ENCODE data around the gene NOTCH1. TPM values are rescaled to one million over a fixed set of nuclear protein-coding genes. Genes with fewer than 3 reads are reported as not detected.

Gene NOTCH1
- total RNA-seq, 1 donor from 2014 or later, result 34.1 TPM

DNA sequence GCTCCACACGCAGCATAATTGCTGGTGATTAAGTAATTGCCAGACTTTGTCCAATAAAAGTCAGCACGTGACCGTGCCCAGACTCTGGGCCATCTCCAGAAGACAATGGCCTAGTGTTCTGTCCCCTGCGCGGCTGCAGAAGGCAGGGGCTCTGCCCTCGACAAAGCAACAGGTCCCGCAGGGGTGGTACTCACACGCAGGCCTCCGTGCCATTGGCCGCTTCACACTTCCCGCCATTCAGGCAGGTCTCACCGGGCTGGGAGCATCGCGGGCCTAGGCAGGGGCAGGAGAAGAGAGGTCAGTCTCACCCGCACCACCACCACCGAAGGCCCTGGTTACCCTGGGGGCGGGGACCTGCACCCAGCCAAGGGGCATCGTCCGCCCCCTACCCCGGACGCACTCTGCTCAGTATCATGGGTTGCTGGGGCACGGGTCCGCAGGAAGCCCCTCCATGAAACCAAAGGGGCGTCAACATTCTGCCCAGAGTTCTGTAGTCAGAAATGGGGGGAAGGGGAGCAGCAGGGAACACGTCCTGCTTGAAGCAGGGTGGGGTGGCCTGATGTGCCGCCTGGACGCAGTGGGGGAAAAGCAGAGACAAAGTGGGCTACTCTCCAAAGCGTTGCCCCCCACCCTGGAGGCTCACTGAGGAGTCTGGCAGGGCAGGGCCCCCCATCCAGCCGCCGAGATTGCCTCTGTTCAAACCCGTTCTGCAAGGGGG, 1.9 kb downstream of the NOTCH1 start:
- H3K9me3 Mint-ChIP-seq (ENCODE audit: unreplicated experiment), result no peaks in the 10 kb centered on the region
- H3K27me3 ChIP-seq (ENCODE audit: insufficient read depth, low read length), result no peaks in the 10 kb centered on the region

DNA sequence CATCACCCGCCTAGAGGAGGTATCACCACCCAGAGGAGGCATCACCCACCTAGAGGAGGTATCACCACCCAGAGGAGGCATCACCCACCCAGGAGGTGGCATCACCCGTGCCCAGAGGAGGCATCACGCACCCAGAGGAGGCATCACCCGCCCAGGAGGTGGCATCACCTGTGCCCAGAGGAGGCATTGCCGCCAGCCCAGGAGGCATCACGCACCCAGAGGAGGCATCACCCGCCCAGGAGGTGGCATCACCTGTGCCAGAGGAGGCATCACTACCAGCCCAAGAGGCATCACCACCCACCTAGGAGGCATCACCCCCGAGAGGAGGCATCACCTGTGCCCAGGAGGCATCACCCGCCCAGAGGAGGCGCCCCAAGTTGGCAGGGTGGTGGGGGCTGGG, 2.6 kb downstream of the NOTCH1 start:
- Mint-ChIP-seq H3K4me1 (ENCODE audit: low read depth, unreplicated experiment) (no peaks in the 10 kb centered on the region), H3K36me3 (ENCODE audit: low read depth, unreplicated experiment) (peaks cover 8% of the 10 kb centered on the region), H3K27me3 (ENCODE audit: low read depth, unreplicated experiment) (no peaks in the 10 kb centered on the region), H3K9me3 (ENCODE audit: unreplicated experiment) (no peaks in the 10 kb centered on the region), H3K27ac (ENCODE audit: unreplicated experiment) (peak overlapping the region; percentile 18), H3K4me3 (ENCODE audit: unreplicated experiment) (peak overlapping the region; percentile 90)
- no peaks in the 10 kb centered on the region for H3K9me3 ChIP-seq (ENCODE audit: insufficient read depth, low read depth, low read length)
- DNase-seq (ENCODE audit: low read depth) (no peak), FAIRE-seq (no peak)
- no peaks in the 10 kb centered on the region for H3K27me3 ChIP-seq (ENCODE audit: insufficient read depth, low read length)
- H3K27ac ChIP-seq (ENCODE audit: low read depth, low read length), result no peak overlapping the region
- peaks cover 63% of the 10 kb centered on the region for H4K20me1 ChIP-seq (ENCODE audit: insufficient read depth, low read length)
- peaks cover 42% of the 10 kb centered on the region for H3K4me1 ChIP-seq (ENCODE audit: insufficient read depth, low read length)
- H3K79me2 ChIP-seq (ENCODE audit: insufficient read depth, low read length), result peaks cover 60% of the 10 kb centered on the region
- H3K4me3 ChIP-seq (ENCODE audit: insufficient read depth, low read depth, low read length), result no peak overlapping the region
- H3K36me3 ChIP-seq (ENCODE audit: insufficient read depth, low read length), result no peaks in the 10 kb centered on the region
- H3K4me2 ChIP-seq (ENCODE audit: low read length), result peak overlapping the region; percentile 96
- TF ChIP-seq, protein P1, sequence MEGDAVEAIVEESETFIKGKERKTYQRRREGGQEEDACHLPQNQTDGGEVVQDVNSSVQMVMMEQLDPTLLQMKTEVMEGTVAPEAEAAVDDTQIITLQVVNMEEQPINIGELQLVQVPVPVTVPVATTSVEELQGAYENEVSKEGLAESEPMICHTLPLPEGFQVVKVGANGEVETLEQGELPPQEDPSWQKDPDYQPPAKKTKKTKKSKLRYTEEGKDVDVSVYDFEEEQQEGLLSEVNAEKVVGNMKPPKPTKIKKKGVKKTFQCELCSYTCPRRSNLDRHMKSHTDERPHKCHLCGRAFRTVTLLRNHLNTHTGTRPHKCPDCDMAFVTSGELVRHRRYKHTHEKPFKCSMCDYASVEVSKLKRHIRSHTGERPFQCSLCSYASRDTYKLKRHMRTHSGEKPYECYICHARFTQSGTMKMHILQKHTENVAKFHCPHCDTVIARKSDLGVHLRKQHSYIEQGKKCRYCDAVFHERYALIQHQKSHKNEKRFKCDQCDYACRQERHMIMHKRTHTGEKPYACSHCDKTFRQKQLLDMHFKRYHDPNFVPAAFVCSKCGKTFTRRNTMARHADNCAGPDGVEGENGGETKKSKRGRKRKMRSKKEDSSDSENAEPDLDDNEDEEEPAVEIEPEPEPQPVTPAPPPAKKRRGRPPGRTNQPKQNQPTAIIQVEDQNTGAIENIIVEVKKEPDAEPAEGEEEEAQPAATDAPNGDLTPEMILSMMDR (IDR thresholded peaks at IDR 0.05; ENCODE audit: insufficient read depth, low read depth, low read length), result no peak
- no peak for TF ChIP-seq EZH2 (IDR thresholded peaks at IDR 0.05; ENCODE audit: insufficient read depth, low read length)
- H3K9ac ChIP-seq (ENCODE audit: low read length), result no peak overlapping the region
- H2AFZ ChIP-seq (ENCODE audit: low read depth, low read length), result no peak overlapping the region

More for the DNA sequence above, 1.9 kb downstream of the NOTCH1 start:
- no peak overlapping the region for H2AFZ ChIP-seq (ENCODE audit: low read depth, low read length)
- peaks cover 53% of the 10 kb centered on the region for H3K79me2 ChIP-seq (ENCODE audit: insufficient read depth, low read length)
- H3K4me1 Mint-ChIP-seq (ENCODE audit: low read depth, unreplicated experiment), result no peaks in the 10 kb centered on the region
- no peak overlapping the region for H3K27ac ChIP-seq (ENCODE audit: low read depth, low read length)
- H3K36me3 ChIP-seq (ENCODE audit: insufficient read depth, low read length), result no peaks in the 10 kb centered on the region
- H4K20me1 ChIP-seq (ENCODE audit: insufficient read depth, low read length), result peaks cover 57% of the 10 kb centered on the region
- no peaks in the 10 kb centered on the region for H3K9me3 ChIP-seq (ENCODE audit: insufficient read depth, low read depth, low read length)
- H3K4me1 ChIP-seq (ENCODE audit: insufficient read depth, low read length), result peaks cover 41% of the 10 kb centered on the region
- peak overlapping the region; percentile 96 for H3K4me2 ChIP-seq (ENCODE audit: low read length)
- H3K27me3 Mint-ChIP-seq (ENCODE audit: low read depth, unreplicated experiment), result no peaks in the 10 kb centered on the region
- TF ChIP-seq, protein P1 (IDR thresholded peaks at IDR 0.05; ENCODE audit: insufficient read depth, low read depth, low read length), result no peak
- TF ChIP-seq EZH2 (IDR thresholded peaks at IDR 0.05; ENCODE audit: insufficient read depth, low read length), result no peak
- DNase-seq (ENCODE audit: low read depth) (no peak), FAIRE-seq (no peak)
- peak overlapping the region; percentile 90 for H3K4me3 Mint-ChIP-seq (ENCODE audit: unreplicated experiment)
- H3K4me3 ChIP-seq (ENCODE audit: insufficient read depth, low read depth, low read length), result peak overlapping the region; percentile 70
- peak overlapping the region; percentile 77 for H3K9ac ChIP-seq (ENCODE audit: low read length)
- peak overlapping the region; percentile 18 for H3K27ac Mint-ChIP-seq (ENCODE audit: unreplicated experiment)
- H3K36me3 Mint-ChIP-seq (ENCODE audit: low read depth, unreplicated experiment), result peaks cover 8% of the 10 kb centered on the region
